GM18909 (cell line): ENCODE measurements around the gene PIKFYVE.

Experiments used
- ATAC-seq: cut with Tn5 transposase; IDR thresholded peaks from one replicate; pipeline ENCODE4 v1.9.1; 2021; ENCODE audit warnings: mild to moderate bottlenecking; ENCODE audit not compliant: unreplicated experiment, poor library complexity

PIKFYVE gene

GRCh38 chr2:208406474-208407451 is 140.7 kb downstream of the PIKFYVE start, which contains the start of gene PTH2R:
PTH2R (plus strand) TSS chr2:208406792; CDS start chr2:208407044, 252 bp downstream.
- ATAC-seq = no peak

- no peak for ATAC-seq
These were observed 141.6 kb downstream of the PIKFYVE start for GRCh38 chr2:208407667-208408066.
